HepG2 (cell line): ENCODE measurements around the gene C11orf24. TPM values are rescaled to one million over a fixed set of nuclear protein-coding genes. Genes with fewer than 3 reads are reported as not detected.

Experiments used
- HNF4A ChIP-seq: sonication (generic); formaldehyde crosslinking; IDR thresholded peaks from 2 replicates; pipeline ENCODE4 v1.4.0; 2020; ENCODE audit warnings: missing genetic modification reagents
- MAFK ChIP-seq, 2 experiments: IDR thresholded peaks in 1 of 2; conservative IDR thresholded peaks in 1 of 2; 2 replicates each; pipeline ENCODE4 v1.6.1; 2011; ENCODE audit warnings: improper control_type of control experiment in 2 of 2, low read length in 2 of 2
- NR2F6 ChIP-seq, 2 experiments: IDR thresholded peaks; 2 replicates each; pipeline ENCODE4 v1.6.1; 2016; ENCODE audit warnings: antibody characterized with exemption in 1 of 2, mild to moderate bottlenecking in 1 of 2
- NR3C1 ChIP-seq: sonication (generic); formaldehyde crosslinking; IDR thresholded peaks from 2 replicates; pipeline ENCODE4 v1.4.0; 2020; ENCODE audit warnings: missing genetic modification reagents
- RBM39 ChIP-seq: fragments of 200-400 bp; formaldehyde crosslinking; IDR thresholded peaks from one replicate; pipeline ENCODE4 v1.6.1; 2018; ENCODE audit warnings: antibody characterized with exemption, mild to moderate bottlenecking, low read depth, low read length; ENCODE audit not compliant: poor library complexity, severe bottlenecking
- YY1 ChIP-seq: IDR thresholded peaks from 2 replicates; pipeline ENCODE4 v1.6.1; 2011; ENCODE audit warnings: low read length, low read depth, moderate library complexity, mild to moderate bottlenecking; ENCODE audit not compliant: insufficient read depth, insufficient replicate concordance
- ZNF264 ChIP-seq: sonication (generic); formaldehyde crosslinking; IDR thresholded peaks from 2 replicates; pipeline ENCODE4 v1.4.0; 2020; ENCODE audit warnings: missing genetic modification reagents
- ZNF564 ChIP-seq: sonication (generic); formaldehyde crosslinking; IDR thresholded peaks from 2 replicates; pipeline ENCODE4 v1.8.1; 2023; ENCODE audit warnings: mild to moderate bottlenecking, missing genetic modification reagents
- ZNF670 ChIP-seq: sonication (generic); formaldehyde crosslinking; IDR thresholded peaks from 2 replicates; pipeline ENCODE4 v1.8.0; 2022; ENCODE audit warnings: mild to moderate bottlenecking, missing genetic modification reagents, borderline replicate concordance
- polyA plus RNA-seq, 8 experiments: library from polyadenylated mRNA; depleted of rRNA in 3 of 8; stranded (reverse) in 7 of 8; unstranded in 1 of 8; fragments of >200 nt; fragmentation: Illumina TruSeq in 4 of 8; extraction: Trizol in 4 of 8; gene quantifications; 2 replicates each; pipeline versions ENCODE4 v1.2.1 to v1.2.3, GENCODE V29; 2011 to 2016; ENCODE audit warnings: low read depth in 4 of 8, missing spikeins in 1 of 8, mixed read lengths in 1 of 8; ENCODE audit not compliant: insufficient read depth in 1 of 8
- total RNA-seq, 5 experiments: library from RNA; depleted of rRNA; stranded (reverse); fragments of >200 nt; fragmentation: Illumina TruSeq; extraction: Trizol; gene quantifications; 2 replicates each; pipeline ENCODE4 v1.2.3, GENCODE V29; 2016; ENCODE audit warnings: low read depth in 1 of 5
- TF ChIP-seq, protein P1 (sequence below): sonication (generic); formaldehyde crosslinking; IDR thresholded peaks from 2 replicates; pipeline ENCODE4 v1.8.1; 2023; ENCODE audit warnings: mild to moderate bottlenecking, inconsistent platforms, moderate library complexity, missing genetic modification reagents, borderline replicate concordance
- TF ChIP-seq, protein P2 (sequence below): sonication (generic); formaldehyde crosslinking; IDR thresholded peaks from 2 replicates; pipeline ENCODE4 v1.8.0; 2022; ENCODE audit warnings: mild to moderate bottlenecking, missing genetic modification reagents, borderline replicate concordance
- TF ChIP-seq, protein P3 (sequence below): sonication (generic); formaldehyde crosslinking; IDR thresholded peaks from 2 replicates; pipeline ENCODE4 v1.8.0; 2022; ENCODE audit warnings: mild to moderate bottlenecking, missing genetic modification reagents
- TF ChIP-seq, protein P4 (sequence below): sonication (generic); formaldehyde crosslinking; IDR thresholded peaks from 2 replicates; pipeline ENCODE4 v1.4.0; 2020; ENCODE audit warnings: missing genetic modification reagents
- TF ChIP-seq, protein P5 (sequence below): sonication (generic); formaldehyde crosslinking; IDR thresholded peaks from 2 replicates; pipeline ENCODE4 v1.5.0; 2020; ENCODE audit warnings: mild to moderate bottlenecking, missing genetic modification reagents

Gene C11orf24
- total and polyA plus RNA-seq, 2 of the 13 experiments (the other 11 are each of a cell fraction or from before 2014, with no cell fraction given): 52.9 to 55.5 TPM

DNA sequence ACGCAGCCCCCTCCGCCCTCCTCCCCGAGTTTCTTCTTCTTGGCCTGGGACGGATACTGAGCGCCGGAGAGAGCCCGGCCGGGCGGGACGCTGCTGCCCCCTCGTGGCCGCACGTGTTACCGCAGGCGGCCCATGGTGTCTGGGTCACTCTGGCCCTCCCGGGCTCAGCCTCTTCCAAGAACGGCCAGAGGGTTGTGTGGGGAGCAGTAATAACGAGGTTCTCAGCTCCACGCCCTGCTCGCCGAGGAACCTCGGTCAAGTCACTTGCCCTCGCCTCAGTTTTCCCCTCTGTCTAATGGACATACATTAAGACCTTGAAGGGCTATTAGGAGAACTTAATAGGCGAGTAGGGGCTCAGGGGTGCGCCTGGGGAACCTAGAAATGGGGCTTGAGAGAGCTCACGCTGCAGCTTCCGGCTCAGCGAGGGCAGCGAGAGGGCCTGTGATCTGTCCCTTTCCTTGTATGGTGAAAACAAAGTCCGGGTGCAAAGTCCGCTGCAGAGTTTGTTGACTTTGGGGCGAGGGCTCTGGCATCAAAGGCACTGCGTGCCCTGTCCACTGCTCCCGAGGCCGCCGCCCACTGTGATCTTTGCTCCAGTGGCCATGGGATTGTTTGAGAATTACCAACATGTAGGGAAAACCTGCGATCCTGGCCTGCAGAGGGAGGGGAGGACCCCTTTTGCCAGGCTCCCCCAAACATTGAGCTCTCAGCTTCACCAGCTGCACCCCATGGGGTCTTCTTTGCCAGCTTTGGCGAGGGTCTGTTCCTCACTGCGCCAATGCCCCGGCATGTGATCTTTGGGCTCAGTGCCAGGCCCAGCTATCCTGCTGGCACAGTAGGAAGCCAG is 26.3 kb upstream of the C11orf24 start (continued):
- TF ChIP-seq, protein P1, sequence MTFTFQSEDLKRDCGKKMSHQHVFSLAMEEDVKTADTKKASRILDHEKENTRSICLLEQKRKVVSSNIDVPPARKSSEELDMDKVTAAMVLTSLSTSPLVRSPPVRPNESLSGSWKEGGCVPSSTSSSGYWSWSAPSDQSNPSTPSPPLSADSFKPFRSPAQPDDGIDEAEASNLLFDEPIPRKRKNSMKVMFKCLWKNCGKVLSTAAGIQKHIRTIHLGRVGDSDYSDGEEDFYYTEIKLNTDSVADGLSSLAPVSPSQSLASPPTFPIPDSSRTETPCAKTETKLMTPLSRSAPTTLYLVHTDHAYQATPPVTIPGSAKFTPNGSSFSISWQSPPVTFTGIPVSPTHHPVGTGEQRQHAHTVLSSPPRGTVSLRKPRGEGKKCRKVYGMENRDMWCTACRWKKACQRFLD: no peak
- TF ChIP-seq ZNF264 (CRISPR knock-in tag) (peak; percentile 69), HNF4A (CRISPR knock-in tag) (peak; percentile 100), NR3C1 (CRISPR knock-in tag) (no peak), MAFK (conservative IDR thresholded peaks at IDR 0.05 in 1 of 2, IDR thresholded peaks at IDR 0.05 in 1 of 2; ENCODE audit: low read length in 2 of 2) (0 out of 4 replicates have a peak, but pooled peaks of 1 of the 2 experiments have one; percentile 2), ZNF670 (CRISPR knock-in tag) (peak; percentile 81; the same call in 1 of the 2 replicates), YY1 (peak; percentile 18), RBM39 (no peak), ZNF564 (CRISPR knock-in tag) (0 out of 2 replicates have a peak, but pooled peaks have one; percentile 28), NR2F6 (IDR thresholded peaks at IDR 0.05) (peak; percentile 94), NR2F6 (CRISPR knock-in tag; IDR thresholded peaks at IDR 0.05) (peak; percentile 95)
- TF ChIP-seq, protein P2, sequence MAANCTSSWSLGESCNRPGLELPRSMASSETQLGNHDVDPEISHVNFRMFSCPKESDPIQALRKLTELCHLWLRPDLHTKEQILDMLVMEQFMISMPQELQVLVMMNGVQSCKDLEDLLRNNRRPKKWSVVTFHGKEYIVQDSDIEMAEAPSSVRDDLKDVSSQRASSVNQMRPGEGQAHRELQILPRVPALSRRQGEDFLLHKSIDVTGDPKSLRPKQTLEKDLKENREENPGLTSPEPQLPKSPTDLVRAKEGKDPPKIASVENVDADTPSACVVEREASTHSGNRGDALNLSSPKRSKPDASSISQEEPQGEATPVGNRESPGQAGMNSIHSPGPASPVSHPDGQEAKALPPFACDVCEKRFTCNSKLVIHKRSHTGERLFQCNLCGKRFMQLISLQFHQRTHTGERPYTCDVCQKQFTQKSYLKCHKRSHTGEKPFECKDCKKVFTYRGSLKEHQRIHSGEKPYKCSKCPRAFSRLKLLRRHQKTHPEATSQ: peak; percentile 63; the same call in 1 of the 2 replicates
- TF ChIP-seq, protein P3, sequence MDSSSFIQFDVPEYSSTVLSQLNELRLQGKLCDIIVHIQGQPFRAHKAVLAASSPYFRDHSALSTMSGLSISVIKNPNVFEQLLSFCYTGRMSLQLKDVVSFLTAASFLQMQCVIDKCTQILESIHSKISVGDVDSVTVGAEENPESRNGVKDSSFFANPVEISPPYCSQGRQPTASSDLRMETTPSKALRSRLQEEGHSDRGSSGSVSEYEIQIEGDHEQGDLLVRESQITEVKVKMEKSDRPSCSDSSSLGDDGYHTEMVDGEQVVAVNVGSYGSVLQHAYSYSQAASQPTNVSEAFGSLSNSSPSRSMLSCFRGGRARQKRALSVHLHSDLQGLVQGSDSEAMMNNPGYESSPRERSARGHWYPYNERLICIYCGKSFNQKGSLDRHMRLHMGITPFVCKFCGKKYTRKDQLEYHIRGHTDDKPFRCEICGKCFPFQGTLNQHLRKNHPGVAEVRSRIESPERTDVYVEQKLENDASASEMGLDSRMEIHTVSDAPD (CRISPR knock-in tag): peak; percentile 89
- TF ChIP-seq, protein P4, sequence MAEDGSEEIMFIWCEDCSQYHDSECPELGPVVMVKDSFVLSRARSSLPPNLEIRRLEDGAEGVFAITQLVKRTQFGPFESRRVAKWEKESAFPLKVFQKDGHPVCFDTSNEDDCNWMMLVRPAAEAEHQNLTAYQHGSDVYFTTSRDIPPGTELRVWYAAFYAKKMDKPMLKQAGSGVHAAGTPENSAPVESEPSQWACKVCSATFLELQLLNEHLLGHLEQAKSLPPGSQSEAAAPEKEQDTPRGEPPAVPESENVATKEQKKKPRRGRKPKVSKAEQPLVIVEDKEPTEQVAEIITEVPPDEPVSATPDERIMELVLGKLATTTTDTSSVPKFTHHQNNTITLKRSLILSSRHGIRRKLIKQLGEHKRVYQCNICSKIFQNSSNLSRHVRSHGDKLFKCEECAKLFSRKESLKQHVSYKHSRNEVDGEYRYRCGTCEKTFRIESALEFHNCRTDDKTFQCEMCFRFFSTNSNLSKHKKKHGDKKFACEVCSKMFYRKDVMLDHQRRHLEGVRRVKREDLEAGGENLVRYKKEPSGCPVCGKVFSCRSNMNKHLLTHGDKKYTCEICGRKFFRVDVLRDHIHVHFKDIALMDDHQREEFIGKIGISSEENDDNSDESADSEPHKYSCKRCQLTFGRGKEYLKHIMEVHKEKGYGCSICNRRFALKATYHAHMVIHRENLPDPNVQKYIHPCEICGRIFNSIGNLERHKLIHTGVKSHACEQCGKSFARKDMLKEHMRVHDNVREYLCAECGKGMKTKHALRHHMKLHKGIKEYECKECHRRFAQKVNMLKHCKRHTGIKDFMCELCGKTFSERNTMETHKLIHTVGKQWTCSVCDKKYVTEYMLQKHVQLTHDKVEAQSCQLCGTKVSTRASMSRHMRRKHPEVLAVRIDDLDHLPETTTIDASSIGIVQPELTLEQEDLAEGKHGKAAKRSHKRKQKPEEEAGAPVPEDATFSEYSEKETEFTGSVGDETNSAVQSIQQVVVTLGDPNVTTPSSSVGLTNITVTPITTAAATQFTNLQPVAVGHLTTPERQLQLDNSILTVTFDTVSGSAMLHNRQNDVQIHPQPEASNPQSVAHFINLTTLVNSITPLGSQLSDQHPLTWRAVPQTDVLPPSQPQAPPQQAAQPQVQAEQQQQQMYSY (CRISPR knock-in tag): peak; percentile 24; the same call in 1 of the 2 replicates
- TF ChIP-seq, protein P5, sequence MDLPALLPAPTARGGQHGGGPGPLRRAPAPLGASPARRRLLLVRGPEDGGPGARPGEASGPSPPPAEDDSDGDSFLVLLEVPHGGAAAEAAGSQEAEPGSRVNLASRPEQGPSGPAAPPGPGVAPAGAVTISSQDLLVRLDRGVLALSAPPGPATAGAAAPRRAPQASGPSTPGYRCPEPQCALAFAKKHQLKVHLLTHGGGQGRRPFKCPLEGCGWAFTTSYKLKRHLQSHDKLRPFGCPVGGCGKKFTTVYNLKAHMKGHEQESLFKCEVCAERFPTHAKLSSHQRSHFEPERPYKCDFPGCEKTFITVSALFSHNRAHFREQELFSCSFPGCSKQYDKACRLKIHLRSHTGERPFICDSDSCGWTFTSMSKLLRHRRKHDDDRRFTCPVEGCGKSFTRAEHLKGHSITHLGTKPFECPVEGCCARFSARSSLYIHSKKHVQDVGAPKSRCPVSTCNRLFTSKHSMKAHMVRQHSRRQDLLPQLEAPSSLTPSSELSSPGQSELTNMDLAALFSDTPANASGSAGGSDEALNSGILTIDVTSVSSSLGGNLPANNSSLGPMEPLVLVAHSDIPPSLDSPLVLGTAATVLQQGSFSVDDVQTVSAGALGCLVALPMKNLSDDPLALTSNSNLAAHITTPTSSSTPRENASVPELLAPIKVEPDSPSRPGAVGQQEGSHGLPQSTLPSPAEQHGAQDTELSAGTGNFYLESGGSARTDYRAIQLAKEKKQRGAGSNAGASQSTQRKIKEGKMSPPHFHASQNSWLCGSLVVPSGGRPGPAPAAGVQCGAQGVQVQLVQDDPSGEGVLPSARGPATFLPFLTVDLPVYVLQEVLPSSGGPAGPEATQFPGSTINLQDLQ (CRISPR knock-in tag): peak; percentile 94
